NCI-H2196 (cell line): ENCODE measurements around the gene ENTPD8.

Experiments used
- DNase-seq: peaks from one replicate; lab custom pipeline; 2025; ENCODE audit not compliant: unreplicated experiment; lab: John Stamatoyannopoulos, UW

The ENTPD8 gene

GRCh38 chr9:137441289-137441934 is at the start of gene ENTPD8:
Gene ENTPD8, minus strand, starts transcription at chr9:137441357. Its CDS starts 3,072 bp downstream, at chr9:137438285.
- peak; percentile 88 for DNase-seq

GRCh38 chr9:137490532-137491186 is 49.5 kb upstream of the ENTPD8 start:
- no peak for DNase-seq

DNA sequence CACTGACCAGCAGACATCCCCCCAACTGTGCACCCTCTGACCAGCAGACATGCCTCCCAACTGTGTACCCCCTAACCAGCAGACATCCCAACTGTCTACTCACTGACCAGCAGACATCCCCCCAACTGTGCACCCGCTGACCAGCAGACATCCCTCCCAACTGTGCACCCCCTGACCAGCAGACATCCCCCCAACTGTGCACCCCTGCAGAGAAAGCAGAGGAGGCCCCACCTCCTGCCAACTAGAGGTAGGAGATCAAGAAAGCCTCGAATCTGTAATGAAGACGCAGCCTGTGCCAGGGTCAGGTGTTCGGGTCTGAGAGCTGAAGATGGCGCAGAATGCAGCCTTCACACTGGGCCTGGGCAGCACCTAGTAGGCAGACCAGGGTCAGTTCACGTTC is 47.7 kb upstream of the ENTPD8 start:
- no peak for DNase-seq

- DNase-seq: peak; percentile 37
These were observed 47.1 kb upstream of the ENTPD8 start for GRCh38 chr9:137488327-137488653.

DNA sequence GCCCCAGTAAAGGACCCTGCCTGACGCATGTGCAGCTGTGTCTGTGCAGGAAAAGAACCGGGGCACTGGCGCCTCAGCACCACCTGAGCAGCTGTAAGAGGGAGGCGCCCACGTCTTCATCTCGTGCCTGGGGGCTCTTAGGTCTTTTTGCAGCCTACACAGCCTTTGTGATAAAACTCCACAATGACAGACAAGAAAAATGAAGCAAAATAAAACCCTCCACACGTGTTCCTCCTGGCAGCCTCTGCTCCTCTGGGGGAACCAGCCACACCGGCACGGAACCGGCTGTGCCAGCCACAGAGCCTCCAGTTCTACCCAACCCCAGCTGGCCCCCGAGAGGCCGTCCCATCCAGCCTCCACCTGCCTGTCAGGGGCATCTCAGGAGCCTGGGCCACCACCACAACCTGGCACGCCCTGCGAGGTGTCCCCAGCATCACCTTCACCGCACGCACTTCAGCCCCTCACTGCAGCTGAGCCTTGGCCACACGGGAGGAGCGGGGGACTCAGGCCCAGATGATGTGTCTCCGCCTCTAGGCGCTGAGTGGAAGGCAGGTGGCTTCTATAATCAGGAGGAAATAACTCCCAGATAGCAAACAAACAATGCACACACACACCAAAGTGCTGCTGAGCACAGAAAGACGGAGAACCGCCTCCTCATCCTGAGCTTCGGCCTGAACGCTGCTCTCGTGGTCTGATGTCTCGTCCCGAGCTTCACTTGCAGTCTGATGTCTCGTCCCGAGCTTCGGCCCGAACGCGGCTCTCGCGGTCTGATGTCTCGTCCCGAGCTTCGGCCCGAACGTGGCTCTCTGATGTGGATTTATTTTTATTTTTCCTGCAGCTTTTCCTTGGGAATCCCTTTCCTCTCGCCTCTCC is 46.5 kb upstream of the ENTPD8 start:
- DNase-seq: peak; percentile 42

GRCh38 chr9:137486545-137487453 is 45.6 kb upstream of the ENTPD8 start:
- no peak for DNase-seq

GRCh38 chr9:137486141-137486490 is 45.0 kb upstream of the ENTPD8 start:
- no peak for DNase-seq

DNA sequence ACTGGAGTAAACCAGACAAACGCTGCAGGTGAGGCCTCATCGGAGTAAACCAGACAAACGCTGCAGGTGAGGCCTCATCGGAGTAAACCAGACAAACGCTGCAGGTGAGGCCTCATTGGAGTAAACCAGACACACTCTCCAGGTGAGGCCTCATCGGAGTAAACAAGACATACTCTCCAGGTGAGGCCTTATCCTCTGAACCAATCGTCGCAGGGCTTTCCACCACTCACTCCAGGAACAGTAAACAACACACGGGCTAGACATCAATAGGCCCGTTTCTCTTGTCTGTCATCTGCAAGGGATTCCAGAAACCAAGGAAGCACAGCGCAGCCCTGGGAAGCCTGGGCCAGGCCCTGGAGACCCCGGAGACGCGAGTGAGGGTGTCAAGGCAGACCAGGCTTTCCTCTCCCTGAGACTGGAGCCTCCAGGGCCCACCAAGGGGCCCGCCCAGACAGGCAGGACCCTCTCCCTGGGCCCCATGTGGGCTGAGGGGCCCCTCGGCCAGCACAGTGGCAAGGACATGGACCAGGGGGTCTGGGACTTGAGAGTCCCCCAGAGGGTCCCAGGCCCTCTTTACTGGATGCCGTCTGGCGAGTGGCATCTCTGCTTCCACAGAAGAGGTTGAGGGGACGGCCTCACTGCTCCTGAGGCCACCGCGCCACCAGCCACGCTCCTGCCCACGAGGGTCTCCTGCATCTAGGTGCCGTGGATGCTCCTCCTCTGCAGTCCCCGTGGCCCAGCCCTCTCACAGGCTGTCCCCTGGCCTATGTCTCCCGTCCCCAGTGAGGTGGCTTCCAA is 44.4 kb upstream of the ENTPD8 start:
- DNase-seq: no peak

DNA sequence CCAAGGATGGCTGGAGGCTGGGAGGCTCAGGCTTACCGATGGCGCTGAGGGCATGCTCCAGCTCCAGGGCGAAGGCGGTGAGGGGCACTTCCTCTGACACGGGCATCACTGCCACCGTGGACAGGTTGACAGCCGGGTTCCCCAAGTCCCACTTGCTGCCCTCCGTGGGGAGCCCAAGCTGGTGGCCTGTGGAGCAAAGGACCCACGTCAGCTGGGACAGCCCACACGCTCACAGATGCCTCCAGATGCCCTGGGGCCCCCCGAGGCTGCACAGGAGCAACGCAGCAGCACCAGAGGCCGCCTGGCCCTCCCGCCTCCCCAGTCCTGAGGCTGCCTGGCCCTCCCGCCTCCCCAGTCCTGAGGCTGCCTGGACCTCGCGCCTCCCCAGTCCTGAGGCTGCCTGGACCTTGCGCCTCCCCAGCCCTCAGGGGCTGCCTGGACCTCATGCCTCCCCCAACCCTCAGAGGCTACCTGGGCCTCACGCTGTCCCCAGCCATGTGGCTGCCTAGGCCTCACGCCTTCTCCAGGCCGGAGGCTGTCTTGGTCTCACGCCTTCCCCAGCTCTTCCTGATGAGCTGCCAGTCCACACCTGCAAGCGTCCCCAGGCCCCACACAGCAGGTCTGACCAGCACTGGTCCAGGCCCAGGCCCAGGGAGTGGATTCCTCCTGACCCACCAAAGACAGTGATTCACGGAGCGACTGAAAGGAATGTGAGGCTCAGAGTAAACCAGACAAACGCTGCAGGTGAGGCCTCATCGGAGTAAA is 43.6 kb upstream of the ENTPD8 start:
- DNase-seq: no peak

- peak; percentile 62 for DNase-seq
These were observed 41.1 kb upstream of the ENTPD8 start for GRCh38 chr9:137482094-137482781.

- DNase-seq: no peak
These were observed 39.8 kb upstream of the ENTPD8 start for GRCh38 chr9:137480686-137481683.

DNA sequence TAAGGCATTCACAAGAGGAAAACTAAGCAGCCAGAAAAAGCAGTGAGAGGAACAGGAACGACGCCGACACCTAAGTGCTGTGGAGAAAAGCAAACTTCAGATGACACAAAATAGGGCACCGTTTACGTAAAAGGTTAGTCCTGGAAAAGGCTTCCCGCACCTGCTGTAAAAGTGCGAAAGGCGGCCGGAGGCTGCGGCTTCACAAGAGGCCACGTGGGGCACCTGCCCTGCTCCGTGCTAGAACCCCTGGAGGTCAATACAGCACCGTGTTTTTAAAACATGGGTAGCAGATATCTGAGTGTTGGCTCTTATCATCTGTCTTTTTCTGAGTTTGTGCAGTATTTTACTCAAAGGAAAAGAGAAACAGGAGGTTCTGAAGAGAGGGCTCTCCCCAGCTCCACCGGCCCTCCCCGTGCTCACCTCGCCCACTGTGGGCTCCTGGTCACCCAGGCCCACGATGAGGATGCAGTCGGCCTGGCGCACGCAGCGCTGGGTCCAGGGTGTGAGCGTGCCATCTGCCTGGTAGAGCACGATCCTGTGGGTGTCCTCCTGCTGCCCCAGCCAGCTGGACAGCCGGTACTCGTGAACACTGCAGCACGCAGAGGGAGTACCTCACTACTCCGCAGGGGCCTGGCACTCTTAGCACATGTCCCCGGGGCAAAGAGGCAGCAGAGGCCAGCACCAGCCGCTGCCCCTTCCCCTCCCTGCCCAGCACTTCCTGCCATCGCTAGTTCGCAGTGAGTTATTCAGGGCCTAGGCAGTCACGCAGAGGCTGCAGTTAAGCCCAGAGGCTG is 38.9 kb upstream of the ENTPD8 start:
- peak; percentile 21 for DNase-seq

DNA sequence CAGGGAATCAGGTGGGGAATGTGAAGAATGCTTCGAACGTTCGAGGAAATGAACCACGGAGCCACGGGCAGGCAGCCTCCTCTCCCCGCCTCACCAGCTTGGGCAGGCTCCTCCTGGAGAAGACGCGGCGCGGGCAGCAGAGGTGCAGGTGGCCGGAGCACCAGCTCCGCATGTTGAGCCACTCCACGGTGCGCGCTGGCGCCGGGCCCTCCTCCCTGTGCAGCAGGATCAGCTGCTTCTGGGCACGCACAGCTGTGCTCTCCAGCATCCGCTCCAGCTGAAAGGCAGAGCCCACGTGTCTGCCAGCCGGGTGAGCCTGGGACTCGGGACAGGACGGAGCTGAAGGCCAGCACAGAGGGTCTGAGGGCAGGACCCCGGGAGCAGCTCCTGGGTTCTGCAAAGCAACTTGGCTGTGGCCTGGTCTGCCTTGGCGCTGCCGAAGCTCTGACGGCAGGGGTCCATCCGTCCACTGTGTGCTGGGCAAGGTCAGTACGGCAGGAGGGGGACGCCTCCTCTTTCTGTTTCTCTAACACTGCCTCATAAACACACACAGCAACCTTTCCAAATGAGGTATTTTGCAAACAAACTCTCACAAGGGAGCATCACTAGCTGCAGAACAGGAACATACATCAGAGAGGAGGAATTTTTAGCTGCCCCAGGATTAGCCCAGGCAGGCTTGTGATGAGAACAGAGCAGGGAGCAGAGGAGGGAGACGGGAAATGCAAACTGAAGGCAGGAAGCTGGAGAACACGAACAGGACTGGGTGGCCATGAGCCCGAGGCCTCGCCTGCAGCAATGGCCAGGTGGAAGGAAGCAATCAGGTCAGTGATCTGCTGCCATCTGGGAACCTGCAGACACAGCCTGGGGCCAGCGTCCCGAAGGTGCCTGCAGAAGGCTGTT is 38.1 kb upstream of the ENTPD8 start:
- DNase-seq: peak; percentile 75

DNA sequence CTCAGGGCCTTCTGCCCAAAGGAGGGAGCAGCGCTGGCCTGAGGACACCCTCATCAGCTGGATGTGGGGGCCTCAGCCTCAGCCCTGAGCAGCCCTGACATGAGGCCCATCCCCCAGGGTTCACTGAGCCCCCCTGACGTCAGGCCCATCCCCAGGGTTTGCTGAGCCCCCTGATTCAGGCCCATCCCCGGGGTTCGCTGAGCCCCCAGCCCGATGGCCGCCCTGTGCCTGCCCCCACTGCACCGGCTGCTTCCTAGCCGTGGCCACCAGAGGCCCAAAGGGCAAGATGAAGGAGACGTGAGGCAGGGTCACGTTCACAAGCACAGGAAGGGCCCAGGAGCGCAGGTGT is 37.4 kb upstream of the ENTPD8 start:
- DNase-seq: no peak

DNA sequence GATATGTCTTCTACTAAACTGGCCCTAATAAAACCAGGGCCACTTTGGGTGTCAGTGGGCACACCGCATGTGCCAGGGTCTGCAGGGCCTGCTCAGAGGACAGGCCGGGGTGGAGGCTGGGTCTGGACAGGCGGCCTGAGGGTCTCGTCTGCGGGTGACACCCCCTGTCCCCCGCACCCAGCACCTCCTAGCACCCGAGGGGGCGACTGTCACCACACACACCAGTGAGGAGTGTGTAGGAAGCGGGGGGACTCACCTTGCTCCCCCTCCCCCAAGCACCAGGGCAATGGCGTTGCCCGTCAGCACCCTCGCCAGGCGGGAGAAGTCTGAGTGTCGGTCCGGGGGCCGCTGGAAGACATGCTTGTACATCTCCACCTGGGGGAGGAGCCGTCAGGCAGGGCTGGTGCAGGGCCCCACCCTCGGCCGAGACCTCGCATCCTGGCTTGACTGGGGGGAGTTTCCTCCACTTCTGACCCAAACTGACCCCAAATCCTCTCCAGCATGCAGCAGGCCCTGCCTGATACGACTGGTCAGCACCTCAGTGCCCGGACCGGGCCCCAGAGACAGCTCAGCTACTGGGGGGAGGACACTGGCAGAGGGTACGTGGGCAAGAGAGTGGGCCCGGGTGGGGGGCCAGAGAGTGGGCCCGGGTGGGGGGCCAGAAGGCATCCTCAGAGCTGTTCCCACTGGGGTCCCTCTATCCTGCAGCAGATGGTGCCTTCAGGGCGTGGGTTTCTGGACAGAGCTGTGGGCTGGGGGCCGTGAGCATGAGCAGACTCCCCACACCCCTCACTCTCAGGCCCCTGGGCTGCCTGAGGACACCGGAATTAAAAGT is 36.8 kb upstream of the ENTPD8 start:
- DNase-seq: no peak
